ENCODE results near the gene SEC23B.

DNA sequence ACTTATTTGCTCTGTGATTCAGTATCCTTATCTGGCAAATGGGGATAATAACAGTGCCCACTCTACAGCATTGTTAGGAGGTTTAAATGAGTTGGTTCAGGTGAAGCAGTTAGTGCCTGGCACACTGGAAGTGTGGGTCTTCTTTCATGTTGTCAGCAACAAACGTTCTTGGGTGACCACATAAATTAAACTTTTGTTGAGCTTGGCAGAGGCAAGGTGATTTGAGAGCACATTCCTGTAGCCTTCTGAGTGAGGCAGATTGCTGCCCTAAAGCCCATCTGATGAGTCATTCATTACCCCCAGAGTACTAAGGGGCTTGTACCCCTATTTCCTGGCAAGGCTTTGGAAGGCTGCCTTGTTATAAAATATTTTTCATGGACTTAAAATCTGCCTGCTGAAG is 25.8 kb downstream of the SEC23B start:
- TF ChIP-seq TAF1 (IDR thresholded peaks at IDR 0.05; ENCODE audit: low read depth), result no peak
- TF ChIP-seq, protein P1, sequence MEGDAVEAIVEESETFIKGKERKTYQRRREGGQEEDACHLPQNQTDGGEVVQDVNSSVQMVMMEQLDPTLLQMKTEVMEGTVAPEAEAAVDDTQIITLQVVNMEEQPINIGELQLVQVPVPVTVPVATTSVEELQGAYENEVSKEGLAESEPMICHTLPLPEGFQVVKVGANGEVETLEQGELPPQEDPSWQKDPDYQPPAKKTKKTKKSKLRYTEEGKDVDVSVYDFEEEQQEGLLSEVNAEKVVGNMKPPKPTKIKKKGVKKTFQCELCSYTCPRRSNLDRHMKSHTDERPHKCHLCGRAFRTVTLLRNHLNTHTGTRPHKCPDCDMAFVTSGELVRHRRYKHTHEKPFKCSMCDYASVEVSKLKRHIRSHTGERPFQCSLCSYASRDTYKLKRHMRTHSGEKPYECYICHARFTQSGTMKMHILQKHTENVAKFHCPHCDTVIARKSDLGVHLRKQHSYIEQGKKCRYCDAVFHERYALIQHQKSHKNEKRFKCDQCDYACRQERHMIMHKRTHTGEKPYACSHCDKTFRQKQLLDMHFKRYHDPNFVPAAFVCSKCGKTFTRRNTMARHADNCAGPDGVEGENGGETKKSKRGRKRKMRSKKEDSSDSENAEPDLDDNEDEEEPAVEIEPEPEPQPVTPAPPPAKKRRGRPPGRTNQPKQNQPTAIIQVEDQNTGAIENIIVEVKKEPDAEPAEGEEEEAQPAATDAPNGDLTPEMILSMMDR (IDR thresholded peaks at IDR 0.05; ENCODE audit: poor library complexity, severe bottlenecking), result no peak
- no peak for TF ChIP-seq EZH2 (IDR thresholded peaks at IDR 0.05; ENCODE audit: borderline replicate concordance, insufficient read depth, low read length, poor library complexity, severe bottlenecking)
- TF ChIP-seq, protein P2, sequence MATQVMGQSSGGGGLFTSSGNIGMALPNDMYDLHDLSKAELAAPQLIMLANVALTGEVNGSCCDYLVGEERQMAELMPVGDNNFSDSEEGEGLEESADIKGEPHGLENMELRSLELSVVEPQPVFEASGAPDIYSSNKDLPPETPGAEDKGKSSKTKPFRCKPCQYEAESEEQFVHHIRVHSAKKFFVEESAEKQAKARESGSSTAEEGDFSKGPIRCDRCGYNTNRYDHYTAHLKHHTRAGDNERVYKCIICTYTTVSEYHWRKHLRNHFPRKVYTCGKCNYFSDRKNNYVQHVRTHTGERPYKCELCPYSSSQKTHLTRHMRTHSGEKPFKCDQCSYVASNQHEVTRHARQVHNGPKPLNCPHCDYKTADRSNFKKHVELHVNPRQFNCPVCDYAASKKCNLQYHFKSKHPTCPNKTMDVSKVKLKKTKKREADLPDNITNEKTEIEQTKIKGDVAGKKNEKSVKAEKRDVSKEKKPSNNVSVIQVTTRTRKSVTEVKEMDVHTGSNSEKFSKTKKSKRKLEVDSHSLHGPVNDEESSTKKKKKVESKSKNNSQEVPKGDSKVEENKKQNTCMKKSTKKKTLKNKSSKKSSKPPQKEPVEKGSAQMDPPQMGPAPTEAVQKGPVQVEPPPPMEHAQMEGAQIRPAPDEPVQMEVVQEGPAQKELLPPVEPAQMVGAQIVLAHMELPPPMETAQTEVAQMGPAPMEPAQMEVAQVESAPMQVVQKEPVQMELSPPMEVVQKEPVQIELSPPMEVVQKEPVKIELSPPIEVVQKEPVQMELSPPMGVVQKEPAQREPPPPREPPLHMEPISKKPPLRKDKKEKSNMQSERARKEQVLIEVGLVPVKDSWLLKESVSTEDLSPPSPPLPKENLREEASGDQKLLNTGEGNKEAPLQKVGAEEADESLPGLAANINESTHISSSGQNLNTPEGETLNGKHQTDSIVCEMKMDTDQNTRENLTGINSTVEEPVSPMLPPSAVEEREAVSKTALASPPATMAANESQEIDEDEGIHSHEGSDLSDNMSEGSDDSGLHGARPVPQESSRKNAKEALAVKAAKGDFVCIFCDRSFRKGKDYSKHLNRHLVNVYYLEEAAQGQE (IDR thresholded peaks at IDR 0.05; ENCODE audit: borderline replicate concordance), result no peak
- TF ChIP-seq RAD21 (conservative IDR thresholded peaks at IDR 0.05), result no peak
- no peak for TF ChIP-seq EP300 (conservative IDR thresholded peaks at IDR 0.05; ENCODE audit: poor library complexity, severe bottlenecking)
- no peak for TF ChIP-seq SMC3 (conservative IDR thresholded peaks at IDR 0.05; ENCODE audit: poor library complexity)
- TF ChIP-seq POLR2AphosphoS5 (IDR thresholded peaks at IDR 0.05), result no peak

All from neural cell (in vitro differentiated cells).